GM19395 (cell line): ENCODE results near the gene ACOX3.
"Not testable (repeated sequence)": the region's sequence is repeated elsewhere in the genome, so short reads cannot be mapped to it uniquely, and the experiment has no call there.

ENCODE experiments used
- ATAC-seq: cut with Tn5 transposase; IDR thresholded peaks from one replicate; pipeline ENCODE4 v1.9.1; 2021; ENCODE audit warnings: mild to moderate bottlenecking, moderate library complexity; ENCODE audit not compliant: unreplicated experiment

Gene ACOX3

DNA sequence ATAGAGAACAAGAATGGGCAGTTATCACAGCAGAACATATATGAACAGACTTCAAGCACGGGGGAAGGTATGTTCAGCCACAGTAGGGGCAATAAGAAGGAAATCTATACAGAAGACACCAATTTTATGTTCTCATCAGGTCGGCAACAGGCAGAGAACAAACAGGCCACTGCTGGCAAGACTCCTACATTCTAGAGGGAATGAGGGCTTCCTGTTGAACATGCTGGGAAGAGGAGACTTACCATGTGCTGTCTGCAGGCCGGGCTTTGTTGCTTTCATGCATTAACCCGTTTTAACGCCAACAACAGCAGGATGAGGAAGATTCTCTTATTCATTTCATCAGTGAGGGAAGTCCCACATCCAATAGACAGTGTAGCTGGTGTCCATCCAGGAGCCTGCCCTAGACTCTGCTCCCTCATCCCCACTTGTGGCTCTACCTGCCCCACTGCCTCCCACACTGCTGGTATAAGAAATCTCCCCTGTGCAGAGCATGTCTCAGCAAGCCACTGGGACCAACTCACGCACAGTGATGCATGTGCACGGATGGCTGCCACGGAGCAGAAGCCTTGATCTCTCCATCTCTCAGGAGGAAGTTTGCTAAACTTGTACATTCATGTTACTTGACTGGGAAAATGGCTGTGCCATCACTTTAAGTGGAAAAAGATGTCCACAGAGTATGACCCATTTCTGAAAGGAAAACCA lies 84.5 kb downstream of the ACOX3 start:
- no peak for ATAC-seq

- no peak for ATAC-seq
These were observed 85.2 kb downstream of the ACOX3 start for GRCh38 chr4:8355306-8355705.

- no peak for ATAC-seq
These were observed 86.5 kb downstream of the ACOX3 start for GRCh38 chr4:8353912-8354453.

DNA sequence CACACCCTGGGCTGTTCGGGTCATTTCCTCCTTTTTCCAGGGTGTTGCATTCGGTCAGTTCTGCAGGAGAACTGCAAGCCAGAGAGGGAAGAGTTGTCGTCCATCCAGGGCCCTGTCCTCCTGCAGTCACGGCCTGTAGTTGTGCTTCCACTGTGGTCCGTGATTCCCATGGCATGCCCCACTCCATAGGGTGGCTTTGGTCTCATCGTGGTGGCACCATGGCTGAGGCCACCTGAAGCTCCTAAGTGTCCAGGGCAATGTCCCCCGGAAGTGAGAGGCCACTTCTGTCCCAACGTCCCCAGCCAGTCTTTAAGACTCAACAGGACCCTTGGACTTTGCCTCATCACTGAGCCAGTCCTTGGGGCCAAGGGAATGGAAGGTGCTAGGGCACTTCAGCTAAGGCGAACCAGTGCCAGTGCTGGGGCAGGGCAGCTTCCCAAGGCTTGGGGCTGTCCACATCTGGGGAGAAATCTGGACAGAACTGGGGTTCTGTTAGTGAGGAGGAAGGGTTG lies 87.3 kb downstream of the ACOX3 start:
- ATAC-seq, result no peak

GRCh38 chr4:8352368-8353157 lies 88.0 kb downstream of the ACOX3 start:
- ATAC-seq, result no peak

DNA sequence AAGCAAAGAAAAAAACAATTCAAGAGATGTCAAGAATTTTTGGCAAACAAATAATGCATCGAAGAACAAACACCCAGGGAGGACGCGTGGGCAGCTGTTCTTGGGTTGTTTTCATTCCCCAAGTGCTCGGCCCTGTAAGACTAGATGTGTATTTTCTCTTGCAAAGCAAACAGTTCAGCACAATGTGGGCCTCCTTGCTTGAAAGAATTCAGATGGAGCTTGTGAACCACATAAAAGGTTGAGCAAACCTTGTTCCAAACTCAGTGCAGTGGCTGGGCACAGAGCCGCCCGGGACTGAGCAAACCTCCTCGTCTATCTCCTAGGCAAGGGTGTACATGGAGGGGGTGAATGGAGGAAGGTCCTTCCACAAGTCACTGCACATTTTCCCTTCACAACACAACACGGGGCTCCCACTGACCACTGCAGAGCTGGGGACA lies 88.6 kb downstream of the ACOX3 start:
- ATAC-seq, result no peak

GRCh38 chr4:8350841-8351461 lies 89.6 kb downstream of the ACOX3 start:
- no peak for ATAC-seq

- no peak for ATAC-seq
These were observed 90.2 kb downstream of the ACOX3 start for GRCh38 chr4:8350352-8350751.

DNA sequence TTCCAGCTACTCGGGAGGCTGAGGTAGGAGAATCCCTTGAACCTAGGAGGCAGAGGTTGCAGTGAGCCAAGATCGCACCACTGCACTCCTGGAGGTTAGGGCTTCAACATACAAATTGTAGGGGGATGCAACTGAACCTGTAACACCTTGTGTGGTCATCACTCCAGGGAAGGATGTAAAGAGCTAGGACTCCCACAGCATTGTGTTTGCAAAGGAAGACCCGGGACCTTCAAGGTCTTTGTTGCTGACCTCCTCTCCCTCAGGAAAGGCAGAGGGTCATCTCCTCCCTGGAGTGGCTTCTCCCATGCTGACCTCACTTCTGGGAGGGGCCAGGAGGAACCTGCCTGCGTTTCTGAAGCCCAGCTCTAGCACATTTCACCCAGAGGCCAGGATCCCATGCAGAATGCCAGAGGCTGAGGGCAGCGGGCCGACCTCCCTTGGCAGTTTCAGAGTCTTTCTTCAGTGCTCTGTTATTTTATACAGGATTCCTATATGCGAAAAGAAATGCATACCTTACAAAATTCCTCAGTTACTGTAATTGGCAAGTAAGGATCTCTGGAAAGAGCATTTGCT lies 90.8 kb downstream of the ACOX3 start:
- no peak for ATAC-seq

DNA sequence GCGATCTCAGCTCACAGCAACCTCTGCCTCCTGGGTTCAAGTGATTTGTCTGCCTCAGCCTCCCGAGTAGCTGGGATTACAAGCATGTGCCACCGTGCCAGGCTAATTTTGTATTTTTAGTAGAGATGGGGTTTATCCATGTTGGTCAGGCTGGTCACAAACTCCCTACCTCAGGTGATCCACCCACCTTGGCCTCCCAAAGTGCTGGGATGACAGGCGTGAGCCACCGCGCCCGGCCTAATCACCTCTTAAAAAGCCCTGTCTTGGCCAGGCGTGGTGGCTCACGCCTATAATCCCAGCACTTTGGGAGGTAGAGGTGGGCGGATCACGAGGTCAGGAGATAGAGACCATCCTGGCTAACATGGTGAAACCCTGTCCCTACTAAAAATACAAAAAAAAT lies 91.3 kb downstream of the ACOX3 start:
- not testable (repeated sequence) for ATAC-seq

DNA sequence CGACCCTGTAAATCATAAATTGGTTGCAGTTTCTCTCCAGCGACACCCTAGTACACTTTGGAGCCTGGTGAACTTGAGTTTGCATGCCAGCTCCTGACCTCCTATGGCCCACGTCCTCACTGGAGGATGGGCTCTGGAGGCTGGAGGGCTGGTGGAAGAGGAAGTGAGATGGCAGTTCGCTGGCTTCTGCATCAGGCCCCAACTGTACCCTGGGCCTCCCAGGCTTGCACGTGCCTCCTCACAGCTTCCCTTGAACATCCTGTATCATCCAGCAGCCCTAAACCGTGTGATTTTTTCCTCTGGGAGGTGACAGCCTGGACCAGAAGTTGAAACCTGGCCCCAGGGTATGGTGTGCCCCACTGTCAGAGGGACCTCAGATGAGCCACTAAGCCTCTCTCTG lies 92.5 kb downstream of the ACOX3 start:
- ATAC-seq, result no peak

DNA sequence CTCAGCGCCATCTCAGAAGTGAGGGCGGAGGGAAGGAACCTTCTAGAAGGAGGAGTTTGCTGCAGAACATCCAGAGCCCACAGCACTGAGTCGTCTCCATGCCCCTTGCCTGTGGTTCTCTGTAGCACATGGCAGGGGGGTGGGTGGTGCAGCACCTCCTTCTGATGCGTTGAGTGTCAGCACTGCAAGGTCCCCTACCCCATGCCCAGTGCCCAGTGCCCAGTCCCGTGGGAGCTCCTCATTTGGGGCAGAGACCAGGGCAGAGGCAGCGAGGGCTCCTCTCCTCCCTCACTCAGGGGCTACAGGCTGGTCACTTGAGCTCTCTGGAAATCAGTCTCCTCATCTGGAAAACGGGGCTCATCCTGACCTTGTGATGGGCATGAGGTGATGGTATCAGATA lies 92.9 kb downstream of the ACOX3 start:
- ATAC-seq, result no peak

GRCh38 chr4:8346838-8347605 lies 93.5 kb downstream of the ACOX3 start:
- ATAC-seq, result no peak

DNA sequence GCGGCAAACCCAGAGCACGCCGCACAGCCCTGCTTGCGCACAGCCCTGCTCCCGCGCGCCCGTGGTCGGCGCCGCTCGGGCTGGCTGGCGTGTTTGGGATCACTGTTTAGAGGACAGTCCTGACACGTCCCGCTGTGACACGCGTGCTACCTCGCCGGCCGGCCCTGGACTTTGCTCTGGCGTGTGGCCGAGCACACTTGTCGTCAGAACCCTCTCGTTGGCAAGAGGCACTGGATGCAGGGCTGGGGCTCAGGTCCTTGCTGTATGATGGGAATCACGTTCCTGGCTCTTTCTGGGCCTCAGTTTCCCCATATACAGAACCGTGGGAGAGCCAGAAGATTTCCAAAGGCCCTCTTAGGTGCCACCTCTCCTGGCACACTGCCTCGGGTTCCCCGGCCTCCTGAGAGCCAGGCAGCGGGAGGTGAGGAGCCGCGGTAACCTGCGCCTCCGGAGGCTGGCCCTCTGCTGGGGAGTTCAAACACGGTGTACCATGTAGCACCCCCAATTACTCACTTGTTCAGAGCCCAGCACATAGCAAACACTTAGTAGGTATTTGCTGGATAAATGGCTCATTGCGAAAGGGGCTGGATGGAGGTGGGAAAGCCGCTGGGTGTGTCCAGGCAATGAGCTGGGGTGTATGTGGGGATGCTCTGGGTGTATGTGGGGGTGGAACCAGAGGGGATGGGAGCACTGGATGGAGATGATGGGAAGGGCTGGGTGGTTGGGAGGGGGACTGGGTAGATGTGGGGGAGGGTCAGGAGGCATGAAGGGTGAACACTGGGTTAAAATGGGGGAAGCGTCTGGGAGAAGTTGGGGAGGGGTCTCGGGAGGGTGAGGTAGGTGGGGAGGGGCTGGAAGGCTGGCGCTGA lies 94.3 kb downstream of the ACOX3 start:
- ATAC-seq, result no peak

- ATAC-seq, result no peak
These were observed 95.2 kb downstream of the ACOX3 start for GRCh38 chr4:8345053-8345945.

GRCh38 chr4:8344377-8344776 lies 96.1 kb downstream of the ACOX3 start:
- no peak for ATAC-seq

GRCh38 chr4:8343967-8344331 lies 96.6 kb downstream of the ACOX3 start:
- ATAC-seq, result no peak

DNA sequence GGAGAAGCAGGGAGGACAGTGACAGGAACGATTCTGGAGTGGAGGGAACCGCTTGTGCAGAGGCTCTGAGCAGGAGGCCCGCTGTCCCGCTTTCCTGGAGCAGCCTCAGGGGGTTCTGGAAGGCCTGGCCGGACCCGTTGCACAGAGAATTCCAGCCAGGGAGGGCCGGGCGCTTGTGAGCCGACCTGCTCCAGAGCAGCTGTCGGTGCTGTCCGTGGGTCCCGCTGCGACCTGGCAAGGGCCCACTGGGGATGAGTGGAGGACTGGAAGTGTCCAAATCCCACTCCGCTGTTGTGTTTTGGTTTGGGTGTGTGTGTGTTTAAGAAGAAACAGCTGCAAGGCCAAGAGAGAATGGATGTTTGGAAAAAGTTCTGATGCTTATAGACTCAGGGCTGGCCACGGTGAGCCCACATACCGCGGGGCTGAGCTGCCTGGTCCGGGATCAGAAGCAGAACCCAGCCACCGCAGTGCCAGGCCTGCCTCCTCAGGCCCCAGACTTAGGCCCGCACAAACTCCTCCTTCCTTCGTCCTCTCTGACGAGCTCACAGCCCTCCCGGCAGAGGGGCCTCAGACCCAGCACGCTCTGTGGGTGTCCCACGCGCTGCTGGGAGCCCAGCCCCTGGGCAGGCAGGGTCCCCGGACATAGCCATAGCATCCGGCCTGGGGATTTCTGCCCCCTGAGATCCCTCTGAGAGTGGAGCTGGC lies 97.1 kb downstream of the ACOX3 start:
- ATAC-seq, result no peak
